Upper lobe of left lung (tissue), 4 donors: ENCODE results near the gene DNAJC25.

Experiments used
- CTCF ChIP-seq, 6 experiments: fragments of 450-650 bp in 4 of 6; fragments of 200-600 bp in 2 of 6; sonication (generic) in 2 of 6; IDR thresholded peaks; one replicate each; pipeline ENCODE4 v1.5.1; 2016 to 2019; ENCODE audit warnings: antibody characterized with exemption in 6 of 6
- POLR2AphosphoS5 ChIP-seq, 2 donors: sonication (generic); formaldehyde crosslinking; IDR thresholded peaks; one replicate each; pipeline ENCODE4 v1.5.1; 2017; ENCODE audit warnings: antibody characterized with exemption in 2 of 2

GRCh38 chr9:111597852-111598732 lies 33.0 kb upstream of the DNAJC25 start:
- peak in 1 of 2 donors; percentile 37 for TF ChIP-seq POLR2AphosphoS5 (IDR thresholded peaks at IDR 0.05)
- TF ChIP-seq CTCF (IDR thresholded peaks at IDR 0.05): peak in 5 of 6 experiments; percentile 10 to 59 (median 33)
